ENCODE data around the gene ZSWIM9.

DNA sequence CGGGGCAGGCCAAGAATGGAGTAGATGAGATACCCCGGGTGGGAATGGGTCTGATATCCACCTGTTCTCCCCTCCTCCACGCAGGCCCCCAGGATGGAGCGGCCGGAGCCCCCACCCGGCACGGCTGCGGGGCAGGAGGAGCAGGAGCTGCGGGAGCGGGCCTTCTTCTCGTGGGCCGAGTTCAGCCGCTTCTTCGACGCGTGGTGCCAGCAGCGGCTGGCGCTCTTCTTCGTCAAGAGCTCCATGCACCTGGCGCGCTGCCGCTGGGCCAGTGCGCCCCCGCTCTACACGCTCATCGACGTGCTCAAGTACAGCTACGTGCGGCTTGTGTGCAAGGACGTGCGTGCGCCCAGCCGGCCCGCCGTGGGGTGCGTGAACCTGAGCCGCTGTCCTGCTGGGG is 1.2 kb downstream of the ZSWIM9 start:
- TF ChIP-seq, protein P1, sequence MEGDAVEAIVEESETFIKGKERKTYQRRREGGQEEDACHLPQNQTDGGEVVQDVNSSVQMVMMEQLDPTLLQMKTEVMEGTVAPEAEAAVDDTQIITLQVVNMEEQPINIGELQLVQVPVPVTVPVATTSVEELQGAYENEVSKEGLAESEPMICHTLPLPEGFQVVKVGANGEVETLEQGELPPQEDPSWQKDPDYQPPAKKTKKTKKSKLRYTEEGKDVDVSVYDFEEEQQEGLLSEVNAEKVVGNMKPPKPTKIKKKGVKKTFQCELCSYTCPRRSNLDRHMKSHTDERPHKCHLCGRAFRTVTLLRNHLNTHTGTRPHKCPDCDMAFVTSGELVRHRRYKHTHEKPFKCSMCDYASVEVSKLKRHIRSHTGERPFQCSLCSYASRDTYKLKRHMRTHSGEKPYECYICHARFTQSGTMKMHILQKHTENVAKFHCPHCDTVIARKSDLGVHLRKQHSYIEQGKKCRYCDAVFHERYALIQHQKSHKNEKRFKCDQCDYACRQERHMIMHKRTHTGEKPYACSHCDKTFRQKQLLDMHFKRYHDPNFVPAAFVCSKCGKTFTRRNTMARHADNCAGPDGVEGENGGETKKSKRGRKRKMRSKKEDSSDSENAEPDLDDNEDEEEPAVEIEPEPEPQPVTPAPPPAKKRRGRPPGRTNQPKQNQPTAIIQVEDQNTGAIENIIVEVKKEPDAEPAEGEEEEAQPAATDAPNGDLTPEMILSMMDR (IDR thresholded peaks at IDR 0.05) = no peak
- TF ChIP-seq POLR2A (IDR thresholded peaks at IDR 0.05) = no peak
